D721Med (cell line): Measurements from ENCODE around the gene KCTD20.
"Not testable (repeated sequence)": the region's sequence is repeated elsewhere in the genome, so short reads cannot be mapped to it uniquely, and the experiment has no call there.

ENCODE experiments used
- DNase-seq: peaks from one replicate; pipeline ENCODE4 v3.0.0; 2011; ENCODE audit warnings: low spot score; ENCODE audit not compliant: insufficient read length
- FAIRE-seq: peaks from 2 replicates; lab custom pipeline; 2011; peaks lifted over from hg19 to GRCh38; lab: Jason Lieb, UNC
- TF ChIP-seq, protein P1 (sequence below): IDR thresholded peaks from 2 replicates; pipeline ENCODE4 v1.5.1; 2012; ENCODE audit warnings: mild to moderate bottlenecking, control low read depth; ENCODE audit not compliant: insufficient read depth; ENCODE audit errors: missing control alignments

KCTD20 gene

DNA sequence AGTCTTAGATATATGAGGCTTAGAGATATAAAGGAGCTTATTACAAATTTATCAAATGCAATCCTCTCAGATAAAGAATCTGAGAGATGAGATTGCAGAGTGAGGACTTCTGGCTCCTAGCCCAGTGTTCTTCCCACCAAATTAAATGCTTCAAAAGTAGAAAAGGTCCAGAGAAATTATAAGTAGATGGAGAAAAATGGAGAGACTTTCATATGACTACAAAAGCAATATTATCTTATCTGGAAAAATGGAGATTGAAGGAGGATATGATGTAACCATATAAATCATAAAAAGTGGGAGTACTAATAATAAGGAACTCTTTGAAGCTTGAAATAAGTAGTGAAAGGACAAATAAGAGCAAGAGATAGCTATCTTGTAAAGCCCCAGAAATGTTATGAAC lies 2.8 kb downstream of the KCTD20 start:
- DNase-seq: no peak
- no peak for FAIRE-seq
- TF ChIP-seq, protein P1, sequence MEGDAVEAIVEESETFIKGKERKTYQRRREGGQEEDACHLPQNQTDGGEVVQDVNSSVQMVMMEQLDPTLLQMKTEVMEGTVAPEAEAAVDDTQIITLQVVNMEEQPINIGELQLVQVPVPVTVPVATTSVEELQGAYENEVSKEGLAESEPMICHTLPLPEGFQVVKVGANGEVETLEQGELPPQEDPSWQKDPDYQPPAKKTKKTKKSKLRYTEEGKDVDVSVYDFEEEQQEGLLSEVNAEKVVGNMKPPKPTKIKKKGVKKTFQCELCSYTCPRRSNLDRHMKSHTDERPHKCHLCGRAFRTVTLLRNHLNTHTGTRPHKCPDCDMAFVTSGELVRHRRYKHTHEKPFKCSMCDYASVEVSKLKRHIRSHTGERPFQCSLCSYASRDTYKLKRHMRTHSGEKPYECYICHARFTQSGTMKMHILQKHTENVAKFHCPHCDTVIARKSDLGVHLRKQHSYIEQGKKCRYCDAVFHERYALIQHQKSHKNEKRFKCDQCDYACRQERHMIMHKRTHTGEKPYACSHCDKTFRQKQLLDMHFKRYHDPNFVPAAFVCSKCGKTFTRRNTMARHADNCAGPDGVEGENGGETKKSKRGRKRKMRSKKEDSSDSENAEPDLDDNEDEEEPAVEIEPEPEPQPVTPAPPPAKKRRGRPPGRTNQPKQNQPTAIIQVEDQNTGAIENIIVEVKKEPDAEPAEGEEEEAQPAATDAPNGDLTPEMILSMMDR: no peak

DNA sequence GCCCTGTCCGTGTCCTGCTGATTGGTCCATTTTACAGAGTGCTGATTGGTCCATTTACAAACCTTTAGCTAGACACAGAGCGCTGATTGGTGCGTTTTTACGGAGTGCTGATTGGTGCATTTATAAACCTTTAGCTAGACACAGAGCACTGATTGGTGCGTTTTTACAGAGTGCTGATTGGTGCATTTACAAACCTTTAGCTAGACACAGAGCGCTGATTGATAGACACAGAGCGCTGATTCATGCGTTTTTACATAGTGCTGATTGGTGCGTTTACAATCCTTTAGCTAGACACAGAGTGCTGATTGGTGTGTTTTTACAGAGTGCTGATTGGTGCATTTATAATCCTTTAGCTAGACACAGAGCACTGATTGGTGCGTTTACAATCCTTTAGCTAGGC lies 6.4 kb downstream of the KCTD20 start:
- FAIRE-seq: not testable (repeated sequence)

DNA sequence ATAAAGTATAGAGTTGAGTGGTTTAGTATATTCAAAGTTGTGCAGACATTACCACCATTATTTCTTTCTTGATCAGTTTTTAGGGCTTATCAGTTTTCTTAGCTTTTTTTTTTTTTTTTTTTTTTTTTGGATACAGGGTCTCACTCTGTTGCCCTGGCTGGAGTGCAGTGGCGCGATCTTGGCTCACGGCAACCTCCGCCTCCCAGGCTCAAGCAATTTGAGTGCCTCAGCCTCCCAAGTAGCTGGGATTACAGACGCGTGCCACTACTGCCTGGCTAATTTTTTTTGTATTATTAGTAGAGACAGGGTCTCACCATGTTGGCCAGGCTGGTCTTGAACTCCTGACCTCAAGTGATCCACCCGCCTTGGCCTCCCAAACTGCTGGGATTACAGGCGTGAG lies 10.1 kb downstream of the KCTD20 start:
- not testable (repeated sequence) for DNase-seq, FAIRE-seq

More for the DNA sequence above, 6.4 kb downstream of the KCTD20 start:
- not testable (repeated sequence) for DNase-seq

DNA sequence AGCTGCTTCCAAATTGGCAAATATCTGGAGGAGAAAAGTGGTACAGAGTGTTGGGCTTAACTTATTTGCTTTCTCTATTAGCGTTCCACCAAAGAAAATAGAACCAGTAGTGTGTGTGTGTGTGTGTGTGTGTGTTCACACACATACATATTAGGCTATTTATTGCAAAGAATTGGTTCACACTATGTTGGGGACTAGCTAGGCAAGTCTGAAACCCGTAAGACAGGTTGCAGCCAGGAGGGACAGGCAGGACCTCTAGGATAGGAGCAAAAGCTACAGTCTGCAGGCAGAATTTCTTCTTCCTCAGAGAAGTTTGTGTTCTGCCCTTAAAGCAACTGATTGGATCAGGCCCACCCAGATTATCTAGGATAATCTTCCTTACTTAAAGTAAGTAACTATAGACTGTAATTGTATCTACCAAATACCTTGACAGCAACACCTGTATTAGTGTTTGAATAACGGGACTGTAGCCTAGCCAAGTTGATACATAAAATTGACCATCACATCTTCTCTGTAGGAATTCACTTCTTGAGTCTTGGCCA lies 12.8 kb downstream of the KCTD20 start:
- FAIRE-seq (no peak), DNase-seq (no peak)
- TF ChIP-seq, protein P1: no peak

DNA sequence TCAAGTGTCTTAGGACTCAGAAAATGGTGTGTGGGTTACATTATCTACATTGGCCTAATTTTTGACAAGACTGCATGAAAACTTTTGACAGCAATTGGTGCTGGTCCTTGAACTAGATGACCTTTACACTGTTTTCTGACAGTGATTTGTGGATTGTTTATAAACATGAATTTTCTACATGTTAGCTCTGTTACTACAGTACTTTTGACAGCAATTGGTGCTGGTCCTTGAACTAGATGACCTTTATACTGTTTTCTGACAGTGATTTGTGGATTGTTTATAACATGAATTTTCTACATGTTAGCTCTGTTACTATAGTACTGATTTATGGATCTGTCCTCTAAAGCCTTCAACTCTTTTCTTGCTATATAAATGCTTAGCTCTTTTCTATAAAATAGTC lies 16.7 kb downstream of the KCTD20 start:
- TF ChIP-seq, protein P1: no peak
- FAIRE-seq (no peak), DNase-seq (no peak)

DNA sequence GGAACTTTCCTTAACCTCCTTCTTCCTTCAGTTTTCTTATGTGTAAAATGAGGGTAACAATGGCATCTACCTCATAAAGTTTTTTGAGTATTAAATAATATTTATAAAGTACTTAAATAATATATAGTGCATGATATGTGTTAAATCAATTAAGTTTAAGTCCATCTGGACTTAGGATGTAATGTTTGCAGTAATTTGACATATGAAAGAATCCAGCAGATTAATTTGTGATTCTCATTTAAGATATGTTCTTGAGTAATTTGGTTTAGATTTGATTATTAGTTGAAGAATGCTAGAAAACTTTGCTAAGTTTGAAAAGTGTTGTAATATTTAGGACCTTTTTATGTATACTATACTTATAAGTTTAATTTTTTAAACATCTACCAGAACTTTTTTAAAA lies 18.1 kb downstream of the KCTD20 start:
- TF ChIP-seq, protein P1: no peak
- DNase-seq: no peak

DNA sequence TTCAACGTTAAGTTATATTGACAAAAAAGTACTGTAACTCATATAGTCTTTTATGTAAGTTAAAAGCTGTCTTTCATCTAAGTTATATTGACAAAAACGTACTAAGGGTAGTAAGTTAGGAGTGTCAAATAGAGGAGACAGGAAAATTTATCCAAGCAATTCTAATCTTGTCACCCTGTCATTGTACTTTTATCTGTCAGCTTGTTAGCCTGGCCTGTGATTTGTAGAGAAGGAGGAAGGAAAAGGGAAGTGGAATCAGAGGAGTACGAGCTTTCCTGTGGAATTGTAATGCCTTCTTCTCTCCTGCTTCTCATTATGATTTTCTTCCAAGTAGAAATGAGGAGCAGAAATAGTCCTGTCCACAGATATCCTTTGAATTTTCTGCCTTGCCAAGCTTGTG lies 18.8 kb downstream of the KCTD20 start:
- no peak for DNase-seq
- FAIRE-seq: no peak
- TF ChIP-seq, protein P1: no peak

More for the DNA sequence above, 18.1 kb downstream of the KCTD20 start:
- FAIRE-seq: no peak

DNA sequence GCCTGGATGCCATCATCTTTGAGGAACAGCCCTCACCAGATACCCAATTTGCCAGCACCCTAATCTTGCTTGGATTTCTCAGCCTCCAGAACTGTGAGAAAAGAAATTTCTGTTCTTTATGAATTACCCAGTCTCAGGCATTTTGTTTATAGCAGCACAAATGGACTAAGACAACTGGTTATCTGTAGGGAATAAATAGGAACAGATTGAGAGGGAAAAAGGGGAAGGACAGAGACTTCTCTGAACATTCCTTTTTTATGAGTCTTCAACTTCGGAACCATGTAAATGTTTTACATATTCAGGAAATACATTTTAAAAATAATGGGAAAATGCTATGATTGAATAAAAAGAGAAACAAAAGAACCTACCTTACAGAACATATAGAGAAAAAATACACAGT lies 20.9 kb downstream of the KCTD20 start:
- FAIRE-seq (no peak), DNase-seq (no peak)
- TF ChIP-seq, protein P1: no peak
